Naive B cell (primary cell): Measurements from ENCODE around the gene SLC16A11. TPM values are rescaled to one million over a fixed set of nuclear protein-coding genes. Genes with fewer than 3 reads are reported as not detected.

Source experiments
- polyA plus RNA-seq, 6 donors: library from polyadenylated mRNA; unstranded; fragments of 300-500 nt; fragmentation: Illumina TruSeq; gene quantifications; one replicate each; pipeline ENCODE4 v1.2.3, GENCODE V29; 2021; ENCODE audit warnings: low read depth in 6 of 6

The SLC16A11 gene
- polyA plus RNA-seq, 6 donors from 2014 or later = 1.8 to 3.6 (median 2.3) TPM; not detected in 1

Other genes with a start within 250 kb of the SLC16A11 start
- not detected for gene TEKT1, start 212.4 kb downstream of the SLC16A11 start, polyA plus RNA-seq
- gene ALOX12, start 48.0 kb downstream of the SLC16A11 start, polyA plus RNA-seq = 1 to 10 TPM in 3 of 6 donors, under 1 TPM in 2, not detected in 1; 0.27 to 2.5 (median 1.4) TPM
- gene RNASEK, start 31.5 kb downstream of the SLC16A11 start, polyA plus RNA-seq = 100 to 1,000 TPM; 678 to 895 (median 858) TPM
- gene BCL6B, start 21.0 kb downstream of the SLC16A11 start, polyA plus RNA-seq = under 1 TPM in 3 of 6 donors, not detected in 3; 0.21 to 0.36 (median 0.29) TPM
- 1 to 10 TPM in 5 of 6 donors, under 1 TPM in 1; 0.66 to 3.0 (median 2.4) TPM for gene SLC16A13, start 8.1 kb downstream of the SLC16A11 start, polyA plus RNA-seq
- gene CLEC10A, start 36.2 kb upstream of the SLC16A11 start, polyA plus RNA-seq = under 1 TPM in 1 of 6 donors, not detected in 5; 0.82 TPM
- not detected for gene ASGR2, start 70.7 kb upstream of the SLC16A11 start, polyA plus RNA-seq
- under 1 TPM in 1 of 6 donors, not detected in 5; 0.19 TPM for gene ASGR1, start 135.3 kb upstream of the SLC16A11 start, polyA plus RNA-seq
- gene DLG4, start 175.7 kb upstream of the SLC16A11 start, polyA plus RNA-seq = under 1 TPM in 5 of 6 donors, not detected in 1; 0.06 to 0.29 (median 0.22) TPM
- gene ACADVL, start 175.8 kb upstream of the SLC16A11 start, polyA plus RNA-seq = 100 to 1,000 TPM in 1 of 6 donors, 10 to 100 TPM in 5; 63.9 to 102 (median 75.0) TPM
- 10 to 100 TPM; 23.4 to 33.1 (median 25.5) TPM for gene DVL2, start 190.4 kb upstream of the SLC16A11 start, polyA plus RNA-seq
- 10 to 100 TPM; 11.9 to 24.2 (median 20.5) TPM for gene PHF23, start 195.4 kb upstream of the SLC16A11 start, polyA plus RNA-seq
- gene GABARAP, start 198.4 kb upstream of the SLC16A11 start, polyA plus RNA-seq = 1,000 to 10,000 TPM in 4 of 6 donors, 100 to 1,000 TPM in 2; 833 to 1,381 (median 1,181) TPM
- gene CTDNEP1, start 207.6 kb upstream of the SLC16A11 start, polyA plus RNA-seq = 10 to 100 TPM; 44.6 to 90.2 (median 53.0) TPM
- 10 to 100 TPM; 54.2 to 94.8 (median 80.6) TPM for gene ELP5, start 208.1 kb upstream of the SLC16A11 start, polyA plus RNA-seq
- gene CLDN7, start 218.4 kb upstream of the SLC16A11 start, polyA plus RNA-seq = 1 to 10 TPM in 5 of 6 donors, not detected in 1; 2.9 to 6.9 (median 4.8) TPM
- gene SLC2A4, start 237.6 kb upstream of the SLC16A11 start, polyA plus RNA-seq = not detected